IMR-90 (cell line): ENCODE measurements around the gene UNC5B. TPM values are rescaled to one million over a fixed set of nuclear protein-coding genes. Genes with fewer than 3 reads are reported as not detected.

Experiments
- ATAC-seq: fragments of 200-7000 bp; cut with Tn5 transposase; 2 replicates; pipeline ENCODE4 v1.9.1; 2020; ENCODE audit warnings: low read depth, mild to moderate bottlenecking, moderate library complexity
- BruUV-seq: library from RNA; stranded (reverse); fragments of 400-500 nt; replicated peaks from 2 replicates; lab custom pipeline; 2021; lab: Mats Ljungman, UMichigan
- CTCF ChIA-PET: fragments of 300-600 bp; formaldehyde crosslinking; extraction: SDS; loops from one replicate; lab custom pipeline; 2021; ENCODE audit warnings: antibody characterized with exemption; lab: Yijun Ruan, JAX
- POLR2A ChIA-PET: fragments of 300-600 bp; sonication (Branson Sonifier 250); formaldehyde crosslinking; loops from one replicate; lab custom pipeline; 2022; ENCODE audit warnings: antibody characterized with exemption; ENCODE audit not compliant: unreplicated experiment; lab: Charles Lee
- DNase-seq: peaks from one replicate; pipeline ENCODE4 v3.0.0; 2013
- H2AFZ ChIP-seq: replicated peaks from 2 replicates; pipeline ENCODE3; 2013; ENCODE audit warnings: low read length, mild to moderate bottlenecking; ENCODE audit not compliant: poor library complexity
- H2AK5ac ChIP-seq: 2 replicates; pipeline ENCODE4 v1.6.1; 2013; ENCODE audit warnings: low read depth, low read length, inconsistent platforms
- H2AK9ac ChIP-seq: replicated peaks from 2 replicates; pipeline ENCODE3; 2013; ENCODE audit warnings: mild to moderate bottlenecking, low read depth, low read length, moderate library complexity; ENCODE audit not compliant: poor library complexity
- H2BK120ac ChIP-seq: 2 replicates; pipeline ENCODE4 v1.6.1; 2013; ENCODE audit warnings: low read depth, low read length, inconsistent platforms
- H2BK15ac ChIP-seq: 3 replicates; pipeline ENCODE4 v1.6.1; 2013; ENCODE audit warnings: low read depth, low read length, inconsistent platforms
- H2BK20ac ChIP-seq: 2 replicates; pipeline ENCODE4 v1.6.1; 2013; ENCODE audit warnings: low read depth, mild to moderate bottlenecking, inconsistent platforms, low read length, moderate library complexity
- H2BK5ac ChIP-seq: 2 replicates; pipeline ENCODE4 v1.6.1; 2013; ENCODE audit warnings: mild to moderate bottlenecking, low read depth, low read length, inconsistent platforms; ENCODE audit not compliant: poor library complexity, severe bottlenecking
- H3K14ac ChIP-seq: replicated peaks from 2 replicates; pipeline ENCODE4 v1.6.1; 2013; ENCODE audit warnings: low read depth, low read length, inconsistent platforms
- H3K18ac ChIP-seq: 2 replicates; pipeline ENCODE4 v1.6.1; 2013; ENCODE audit warnings: low read depth, low read length, control low read depth
- H3K23ac ChIP-seq: 2 replicates; pipeline ENCODE4 v1.6.1; 2013; ENCODE audit warnings: low read depth, low read length, inconsistent platforms
- H3K27ac ChIP-seq: 2 replicates; pipeline ENCODE4 v1.5.1; 2013; ENCODE audit warnings: mild to moderate bottlenecking, control low read depth, low read length; ENCODE audit not compliant: insufficient read depth
- H3K27me3 ChIP-seq: 2 replicates; pipeline ENCODE4 v1.6.1; 2013; ENCODE audit warnings: low read length; ENCODE audit not compliant: control insufficient read depth, insufficient read depth
- H3K36me3 ChIP-seq: 2 replicates; pipeline ENCODE4 v1.6.1; 2013; ENCODE audit warnings: low read length, mixed read lengths; ENCODE audit not compliant: control insufficient read depth, insufficient read depth
- H3K4ac ChIP-seq: 2 replicates; pipeline ENCODE4 v1.6.1; 2013; ENCODE audit warnings: low read depth, low read length, inconsistent platforms
- H3K4me1 ChIP-seq: 2 replicates; pipeline ENCODE4 v1.6.1; 2013; ENCODE audit warnings: low read length, mixed read lengths; ENCODE audit not compliant: control insufficient read depth, insufficient read depth
- H3K4me2 ChIP-seq: 2 replicates; pipeline ENCODE4 v1.6.1; 2013; ENCODE audit warnings: low read depth, mild to moderate bottlenecking, control low read depth, low read length, moderate library complexity
- H3K4me3 ChIP-seq: 2 replicates; pipeline ENCODE4 v1.5.1; 2013; ENCODE audit warnings: low read depth, mild to moderate bottlenecking, control low read depth, low read length, moderate library complexity; ENCODE audit not compliant: insufficient read depth
- H3K56ac ChIP-seq: 2 replicates; pipeline ENCODE4 v1.6.1; 2013; ENCODE audit warnings: low read length, inconsistent platforms; ENCODE audit not compliant: insufficient read depth; ENCODE audit errors: extremely low read depth
- H3K79me1 ChIP-seq, 2 experiments: 2 replicates each; pipeline ENCODE4 v1.6.1; 2013; ENCODE audit warnings: low read length in 2 of 2, inconsistent platforms in 1 of 2, low read depth in 1 of 2
- H3K9ac ChIP-seq: 2 replicates; pipeline ENCODE4 v1.6.1; 2013; ENCODE audit warnings: low read depth, low read length, control low read depth
- H3K9me1 ChIP-seq: 2 replicates; pipeline ENCODE4 v1.6.1; 2013; ENCODE audit warnings: low read length, inconsistent platforms; ENCODE audit not compliant: insufficient read depth
- H3K9me3 ChIP-seq: 2 replicates; pipeline ENCODE4 v1.6.1; 2013; ENCODE audit warnings: low read length; ENCODE audit not compliant: control insufficient read depth, insufficient read depth
- H4K20me1 ChIP-seq: 2 replicates; pipeline ENCODE4 v1.6.1; 2013; ENCODE audit warnings: low read length, inconsistent platforms; ENCODE audit not compliant: insufficient read depth
- H4K5ac ChIP-seq: 2 replicates; pipeline ENCODE4 v1.6.1; 2013; ENCODE audit warnings: mild to moderate bottlenecking, low read depth, low read length, control low read depth
- H4K8ac ChIP-seq, 2 experiments: 2 replicates each; pipeline ENCODE4 v1.6.1; 2013; ENCODE audit warnings: low read depth in 2 of 2, low read length in 2 of 2, control low read depth in 1 of 2, inconsistent platforms in 1 of 2
- H4K91ac ChIP-seq: 2 replicates; pipeline ENCODE4 v1.6.1; 2013; ENCODE audit warnings: low read depth, low read length, inconsistent platforms; ENCODE audit not compliant: insufficient read depth
- BHLHE40 ChIP-seq: fragments of 150-350 bp; IDR thresholded peaks from 2 replicates; pipeline ENCODE4 v1.6.1; 2016; ENCODE audit warnings: mild to moderate bottlenecking, low read depth, low read length
- CEBPB ChIP-seq: IDR thresholded peaks from 2 replicates; pipeline ENCODE4 v1.6.1; 2012; ENCODE audit warnings: low read depth, low read length, improper control_type of control experiment
- CHD1 ChIP-seq: IDR thresholded peaks from 2 replicates; pipeline ENCODE4 v1.6.1; 2012; ENCODE audit warnings: low read depth, low read length, improper control_type of control experiment
- CTCF ChIP-seq: conservative IDR thresholded peaks from 2 replicates; pipeline ENCODE4 v1.5.1; 2012; ENCODE audit warnings: mild to moderate bottlenecking, low read depth, low read length, improper control_type of control experiment
- MAZ ChIP-seq: IDR thresholded peaks from 2 replicates; pipeline ENCODE4 v1.6.1; 2012; ENCODE audit warnings: low read depth, mild to moderate bottlenecking, low read length, improper control_type of control experiment, moderate library complexity, borderline replicate concordance
- MXI1 ChIP-seq: IDR thresholded peaks from 2 replicates; pipeline ENCODE4 v1.6.1; 2012; ENCODE audit warnings: low read depth, mild to moderate bottlenecking, low read length, moderate library complexity, borderline replicate concordance
- NFE2L2 ChIP-seq: fragments of 150-350 bp; IDR thresholded peaks from 2 replicates; pipeline ENCODE4 v1.6.1; 2016; ENCODE audit warnings: low read depth, mild to moderate bottlenecking, low read length
- RAD21 ChIP-seq: IDR thresholded peaks from 2 replicates; pipeline ENCODE4 v1.6.1; 2012; ENCODE audit warnings: low read length, improper control_type of control experiment
- RCOR1 ChIP-seq: IDR thresholded peaks from 2 replicates; pipeline ENCODE4 v1.6.1; 2012; ENCODE audit warnings: mild to moderate bottlenecking, low read length, improper control_type of control experiment; ENCODE audit not compliant: insufficient replicate concordance
- RFX5 ChIP-seq: IDR thresholded peaks from 2 replicates; pipeline ENCODE4 v1.8.0; 2012; ENCODE audit warnings: low read depth, mild to moderate bottlenecking, low read length, moderate library complexity
- SMC3 ChIP-seq: fragments of 150-350 bp; IDR thresholded peaks from 2 replicates; pipeline ENCODE4 v1.6.1; 2016; ENCODE audit warnings: low read depth, mild to moderate bottlenecking, antibody characterized with exemption, low read length, moderate library complexity
- WGBS, 2 experiments: methylation state at CpG; one replicate each; pipeline versions ENCODE4 v1.1.5 to v1.1.7; 2013; ENCODE audit warnings: missing lambda C conversion rate in 2 of 2; ENCODE audit not compliant: insufficient read length in 1 of 2; ENCODE audit errors: extremely low coverage in 2 of 2; 5-methylcytosine and 5-hydroxymethylcytosine counted together
- dilution Hi-C: fragments of 300-500 bp; cut with HindIII; formaldehyde crosslinking; loops from one replicate; pipeline ENCODE4 v1.14.3; 2018; ENCODE audit warnings: low sequenced_read_pairs; ENCODE audit not compliant: unreplicated experiment
- in situ Hi-C: fragments of 300-500 bp; cut with MboI; formaldehyde crosslinking; loops from 3 replicates; pipeline ENCODE4 v1.14.3; 2019; ENCODE audit warnings: low sequenced_read_pairs, inconsistent platforms, mixed read lengths
- intact Hi-C: fragments of 100-400 bp; cut with micrococcal nuclease; formaldehyde crosslinking; loops from 2 replicates; pipeline ENCODE4 v1.10.0; 2022
- polyA plus RNA-seq, 3 experiments: library from polyadenylated mRNA; depleted of rRNA; stranded (reverse); fragments of >200 nt; gene quantifications; 2 replicates each; pipeline ENCODE4 v1.2.3, GENCODE V29; 2012; ENCODE audit warnings: low replicate concordance in 1 of 3
- total RNA-seq: library from RNA; depleted of rRNA; stranded (reverse); fragments of >200 nt; gene quantifications from 2 replicates; pipeline ENCODE4 v1.2.3, GENCODE V29; 2012
- TF ChIP-seq, protein P1 (sequence below): fragments of 150-350 bp; IDR thresholded peaks from 2 replicates; pipeline ENCODE4 v1.6.1; 2017; ENCODE audit warnings: mild to moderate bottlenecking, antibody characterized with exemption, low read length, low read depth

UNC5B gene
- total and polyA plus RNA-seq, 2 of the 4 experiments (the other 2 are of a cell fraction) = 1.6 to 4.2 TPM

GRCh38 chr10:71269301-71270288 lies 57.2 kb downstream of the UNC5B start:
- CTCF ChIA-PET = interaction anchor here (0.6 to 1.4 kb wide), 12 partner anchors 9 to 657 kb away, joined by 3 to 9 read pairs (median 3); partner anchors contain the start of gene UNC5B
- peak overlapping the region; percentile 12; the same call in 1 of the 2 replicates for H3K27ac ChIP-seq
- H3K4me2 ChIP-seq = no peak overlapping the region; the same call in 1 of the 2 replicates
- peak overlapping the region; percentile 45; the same call in 1 of the 2 replicates for H3K23ac ChIP-seq
- H3K14ac ChIP-seq = 0 out of 2 replicates have a peak overlapping the region, but pooled peaks have one; percentile 26
- peaks cover 0 to 10% of the 10 kb centered on the region in 2 experiments; a peak in 1 of 4 replicates for H3K79me1 ChIP-seq
- H2BK120ac ChIP-seq = peak overlapping the region; percentile 57
- peaks cover 34% of the 10 kb centered on the region for H3K4me1 ChIP-seq
- H3K27me3 ChIP-seq = no peaks in the 10 kb centered on the region
- BruUV-seq = no TSS peak
- no peaks in the 10 kb centered on the region for H3K9me3 ChIP-seq
- H2AFZ ChIP-seq = peak overlapping the region; percentile 47
- no peak overlapping the region; the same call in 1 of the 2 replicates for H2BK20ac ChIP-seq
- H4K8ac ChIP-seq = peak overlapping the region in 1 of 2 experiments; percentile 55; a peak in 2 of 4 replicates
- no peak overlapping the region for H2BK5ac ChIP-seq
- H3K56ac ChIP-seq = no peak overlapping the region
- H2AK9ac ChIP-seq = peak overlapping the region; percentile 60
- H2BK15ac ChIP-seq = no peak overlapping the region
- DNase-seq (peak; percentile 49), ATAC-seq (peak; percentile 9; the same call in 1 of the 2 replicates)
- no peak overlapping the region for H4K5ac ChIP-seq
- peak overlapping the region; percentile 23 for H4K91ac ChIP-seq
- H3K36me3 ChIP-seq = no peaks in the 10 kb centered on the region
- intact Hi-C loops (loop anchor here (5.0 kb wide), 1 partner anchor 342 kb away; no protein-coding TSS in a partner anchor), in situ Hi-C loops (loop anchor here (5.0 kb wide), 1 partner anchor 57 kb away; the partner anchor contains the start of gene UNC5B), dilution Hi-C loops (no loop called here)
- POLR2A ChIA-PET = interaction anchor here (0.6 kb wide), 1 partner anchor 14 kb away, joined by 3 read pairs; no protein-coding TSS in a partner anchor
- H3K9ac ChIP-seq = no peak overlapping the region
- TF ChIP-seq RFX5 (no peak), CTCF (no peak; the same call in 1 of the 2 replicates), BHLHE40 (no peak), SMC3 (no peak), CEBPB (no peak), NFE2L2 (no peak), MXI1 (no peak), CHD1 (no peak), RAD21 (no peak), MAZ (no peak), RCOR1 (no peak)
- TF ChIP-seq, protein P1, sequence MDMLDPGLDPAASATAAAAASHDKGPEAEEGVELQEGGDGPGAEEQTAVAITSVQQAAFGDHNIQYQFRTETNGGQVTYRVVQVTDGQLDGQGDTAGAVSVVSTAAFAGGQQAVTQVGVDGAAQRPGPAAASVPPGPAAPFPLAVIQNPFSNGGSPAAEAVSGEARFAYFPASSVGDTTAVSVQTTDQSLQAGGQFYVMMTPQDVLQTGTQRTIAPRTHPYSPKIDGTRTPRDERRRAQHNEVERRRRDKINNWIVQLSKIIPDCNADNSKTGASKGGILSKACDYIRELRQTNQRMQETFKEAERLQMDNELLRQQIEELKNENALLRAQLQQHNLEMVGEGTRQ = no peak
- no peak overlapping the region; the same call in 1 of the 2 replicates for H3K18ac ChIP-seq
- H2AK5ac ChIP-seq = peak overlapping the region; percentile 63; the same call in 1 of the 2 replicates
- H4K20me1 ChIP-seq = peaks cover 6% of the 10 kb centered on the region; the same call in 1 of the 2 replicates
- H3K4me3 ChIP-seq = no peak overlapping the region
- H3K9me1 ChIP-seq = 0 out of 2 replicates have a peak, but pooled peaks cover 5% of the 10 kb centered on the region
- 56% methylated on average over 3 of the region's 11 CpGs; no CpG with 5 or more reads in 1 of the 2 experiments for WGBS, 2 experiments
- peak overlapping the region; percentile 60 for H3K4ac ChIP-seq
